Omental fat pad (tissue), 4 donors: ENCODE data around the gene DUSP5. TPM values are rescaled to one million over a fixed set of nuclear protein-coding genes. Genes with fewer than 3 reads are reported as not detected.
A peak's percentile ranks its signal among the peaks of the same experiment; 100 is the strongest.

Experiments used
- ATAC-seq: fragments of 150-250 bp; one replicate; pipeline ENCODE4 v1.9.1; 2016; ENCODE audit warnings: mild to moderate bottlenecking, moderate library complexity; ENCODE audit not compliant: low FRiP score
- DNase-seq: peaks from one replicate; pipeline ENCODE4 v3.0.0-alpha.2; 2019; ENCODE audit warnings: low spot score
- total RNA-seq, 4 donors: library from RNA; depleted of rRNA; stranded (reverse); fragments of >200 nt; gene quantifications; one replicate each; pipeline ENCODE4 v1.1.0, GENCODE V29; 2016
- TF ChIP-seq, protein P1 (sequence below), 3 donors: fragments of 450-650 bp; IDR thresholded peaks; one replicate each; pipeline ENCODE4 v1.5.1; 2016 to 2017; ENCODE audit warnings: antibody characterized with exemption in 3 of 3, mild to moderate bottlenecking in 3 of 3, moderate library complexity in 2 of 3

The DUSP5 gene
- total RNA-seq, 4 donors from 2014 or later = 9.2 to 71.4 (median 41.4) TPM

DNA sequence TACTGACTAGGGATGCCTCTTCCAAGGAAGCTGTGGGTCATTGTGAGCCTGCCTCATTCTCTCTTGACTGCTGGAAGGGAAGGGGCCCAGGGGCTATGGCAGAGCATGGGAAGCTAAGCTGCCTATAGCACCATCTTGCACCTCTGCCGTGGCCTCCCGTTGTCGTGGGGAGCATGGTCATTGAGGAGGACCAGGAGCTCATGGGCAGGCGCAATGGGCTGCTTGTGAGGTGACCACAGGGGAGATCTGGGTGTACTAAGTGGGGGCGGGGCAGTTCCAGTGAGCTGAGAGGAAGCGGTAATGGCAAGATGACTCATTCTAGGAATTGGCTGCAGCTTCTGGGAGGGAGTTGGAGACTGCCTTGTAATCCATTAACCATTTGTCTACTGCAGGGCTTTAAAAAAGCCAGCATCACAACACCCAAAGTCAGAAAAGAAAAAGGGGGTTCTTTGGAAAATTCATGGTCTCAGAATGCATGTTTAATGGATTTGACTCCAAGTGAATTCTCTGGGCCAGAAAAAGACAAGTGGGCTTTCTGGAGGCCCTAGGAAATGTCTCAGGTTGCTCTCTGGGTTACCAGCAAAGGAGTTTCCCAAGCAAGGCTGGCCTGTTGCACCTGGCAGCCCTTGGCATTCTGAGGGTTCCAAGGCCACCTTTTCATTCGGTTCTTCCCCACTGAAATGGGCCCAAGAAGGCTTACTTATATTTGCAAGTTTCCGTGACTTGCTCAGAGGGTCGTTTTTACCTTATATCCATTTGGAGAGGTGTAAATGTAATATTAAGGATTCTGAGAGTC is 3.6 kb downstream of the DUSP5 start:
- ATAC-seq (peak; percentile 35), DNase-seq (peak; percentile 91)
- TF ChIP-seq, protein P1, sequence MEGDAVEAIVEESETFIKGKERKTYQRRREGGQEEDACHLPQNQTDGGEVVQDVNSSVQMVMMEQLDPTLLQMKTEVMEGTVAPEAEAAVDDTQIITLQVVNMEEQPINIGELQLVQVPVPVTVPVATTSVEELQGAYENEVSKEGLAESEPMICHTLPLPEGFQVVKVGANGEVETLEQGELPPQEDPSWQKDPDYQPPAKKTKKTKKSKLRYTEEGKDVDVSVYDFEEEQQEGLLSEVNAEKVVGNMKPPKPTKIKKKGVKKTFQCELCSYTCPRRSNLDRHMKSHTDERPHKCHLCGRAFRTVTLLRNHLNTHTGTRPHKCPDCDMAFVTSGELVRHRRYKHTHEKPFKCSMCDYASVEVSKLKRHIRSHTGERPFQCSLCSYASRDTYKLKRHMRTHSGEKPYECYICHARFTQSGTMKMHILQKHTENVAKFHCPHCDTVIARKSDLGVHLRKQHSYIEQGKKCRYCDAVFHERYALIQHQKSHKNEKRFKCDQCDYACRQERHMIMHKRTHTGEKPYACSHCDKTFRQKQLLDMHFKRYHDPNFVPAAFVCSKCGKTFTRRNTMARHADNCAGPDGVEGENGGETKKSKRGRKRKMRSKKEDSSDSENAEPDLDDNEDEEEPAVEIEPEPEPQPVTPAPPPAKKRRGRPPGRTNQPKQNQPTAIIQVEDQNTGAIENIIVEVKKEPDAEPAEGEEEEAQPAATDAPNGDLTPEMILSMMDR (IDR thresholded peaks at IDR 0.05) = no peak

DNA sequence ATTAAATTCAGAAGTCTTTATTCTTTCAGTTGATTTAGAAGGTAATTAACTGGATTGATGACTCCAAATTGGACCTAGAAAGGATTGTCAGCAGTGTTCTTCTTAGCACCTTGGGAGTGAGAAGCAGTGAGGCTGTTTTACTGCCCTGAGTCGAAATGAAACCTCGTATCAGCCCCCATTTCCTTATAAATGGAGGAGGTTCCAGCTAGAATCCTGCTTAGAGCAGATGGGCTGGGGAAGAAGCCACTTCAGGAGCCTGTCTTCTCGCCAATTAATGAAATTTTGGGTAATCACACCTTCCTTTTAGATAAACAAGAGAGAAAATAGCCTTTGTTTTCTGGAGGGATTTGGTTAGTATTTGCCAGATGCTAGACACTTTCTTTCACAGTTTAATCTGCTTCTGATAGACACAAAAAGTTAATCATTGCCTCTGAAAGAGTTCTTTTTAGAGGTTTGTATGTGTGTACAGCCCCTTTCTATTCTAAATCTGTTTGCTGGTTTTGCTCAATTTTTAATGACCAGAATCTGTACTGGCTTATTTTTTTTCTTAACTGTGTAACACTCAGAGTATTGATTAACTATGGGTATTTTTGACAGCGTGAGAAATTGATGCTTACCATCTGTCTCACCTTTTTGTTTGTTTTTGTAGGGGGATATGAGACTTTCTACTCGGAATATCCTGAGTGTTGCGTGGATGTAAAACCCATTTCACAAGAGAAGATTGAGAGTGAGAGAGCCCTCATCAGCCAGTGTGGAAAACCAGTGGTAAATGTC is 4.6 kb downstream of the DUSP5 start:
- DNase-seq (no peak), ATAC-seq (no peak)
- TF ChIP-seq, protein P1 (IDR thresholded peaks at IDR 0.05) = no peak

DNA sequence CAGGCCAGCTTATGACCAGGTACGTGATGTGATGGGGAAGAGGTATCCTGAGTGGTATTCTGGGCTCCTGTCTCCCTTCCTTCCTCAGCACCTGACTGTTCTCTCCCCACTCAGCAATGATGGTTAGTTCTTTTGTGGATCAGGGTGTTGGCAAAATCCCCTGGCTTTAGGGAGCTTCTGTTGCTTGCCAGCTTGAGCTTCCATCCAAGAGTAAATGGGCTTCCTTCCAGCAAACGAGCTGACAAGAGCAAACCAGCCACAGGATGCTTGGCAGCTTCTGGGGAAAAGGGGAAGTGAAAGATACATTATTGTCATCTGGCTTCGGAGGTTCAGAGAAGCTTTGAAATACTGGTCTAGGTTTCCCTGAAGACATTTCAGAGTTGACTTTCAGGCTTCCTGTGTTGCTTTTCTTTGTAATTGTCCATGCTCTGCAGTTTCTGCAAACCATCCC is 5.2 kb downstream of the DUSP5 start:
- no peak for DNase-seq
- TF ChIP-seq, protein P1 (IDR thresholded peaks at IDR 0.05) = no peak
- no peak for ATAC-seq

DNA sequence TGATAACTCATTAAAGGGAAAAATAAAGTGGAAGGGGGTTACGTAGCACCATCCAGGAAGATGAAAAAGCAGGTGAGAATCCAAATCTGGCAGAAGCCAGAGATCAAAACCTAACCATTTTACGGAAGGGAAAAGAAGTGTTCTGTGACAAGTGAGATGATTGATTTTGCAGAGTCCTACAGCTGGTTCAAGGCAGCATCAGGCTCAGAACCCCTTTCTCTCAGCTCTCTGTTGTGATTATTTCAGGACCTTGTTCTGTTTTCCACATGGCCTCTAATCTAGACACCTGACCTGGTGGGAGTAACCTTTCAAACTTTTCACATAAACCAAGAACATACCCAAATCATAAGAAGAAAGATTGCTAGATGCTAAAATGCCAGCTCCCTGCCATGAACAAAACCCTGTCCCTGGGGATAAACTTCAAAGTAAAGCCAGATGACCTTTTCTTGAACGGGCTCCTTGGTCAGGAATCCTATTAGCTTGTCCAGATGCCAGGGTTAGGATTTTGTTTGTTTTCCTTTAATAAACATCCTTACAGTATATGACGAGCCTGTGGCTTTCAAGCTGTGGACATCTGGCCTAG is 5.9 kb downstream of the DUSP5 start:
- ATAC-seq (no peak), DNase-seq (no peak)
- TF ChIP-seq, protein P1 (IDR thresholded peaks at IDR 0.05) = no peak

DNA sequence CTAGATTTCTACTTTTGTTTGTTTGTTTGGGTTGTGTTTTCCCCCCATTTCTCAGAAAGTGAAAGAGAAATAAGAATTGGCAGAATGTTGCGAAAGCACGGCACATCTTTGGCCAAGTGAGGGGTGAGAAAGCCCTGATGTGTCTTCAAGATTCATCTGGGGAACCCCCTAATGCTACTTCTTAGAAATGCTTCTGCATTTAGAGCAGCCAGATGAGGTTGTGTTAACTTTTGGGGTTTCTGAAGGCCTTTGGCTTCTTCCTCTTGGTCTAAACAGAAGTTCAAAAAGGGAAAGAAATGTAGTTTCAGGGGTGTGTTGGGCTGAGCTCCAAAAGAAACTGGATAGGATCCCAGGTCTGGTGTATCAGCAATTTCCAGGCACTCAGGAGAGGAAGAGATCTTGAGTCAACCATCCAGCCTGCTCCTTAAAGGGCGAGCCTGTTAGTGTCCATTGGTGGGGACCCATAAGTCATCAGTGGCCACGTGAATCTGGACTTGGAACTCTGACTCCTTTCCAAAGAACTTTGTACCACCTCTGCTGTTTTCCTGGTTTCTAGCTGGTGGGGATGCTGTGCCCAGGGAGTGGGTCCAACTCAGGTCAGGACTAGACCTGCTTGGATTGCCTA is 6.5 kb downstream of the DUSP5 start:
- DNase-seq = no peak
- ATAC-seq = peak; percentile 73
- TF ChIP-seq, protein P1 (IDR thresholded peaks at IDR 0.05) = no peak

DNA sequence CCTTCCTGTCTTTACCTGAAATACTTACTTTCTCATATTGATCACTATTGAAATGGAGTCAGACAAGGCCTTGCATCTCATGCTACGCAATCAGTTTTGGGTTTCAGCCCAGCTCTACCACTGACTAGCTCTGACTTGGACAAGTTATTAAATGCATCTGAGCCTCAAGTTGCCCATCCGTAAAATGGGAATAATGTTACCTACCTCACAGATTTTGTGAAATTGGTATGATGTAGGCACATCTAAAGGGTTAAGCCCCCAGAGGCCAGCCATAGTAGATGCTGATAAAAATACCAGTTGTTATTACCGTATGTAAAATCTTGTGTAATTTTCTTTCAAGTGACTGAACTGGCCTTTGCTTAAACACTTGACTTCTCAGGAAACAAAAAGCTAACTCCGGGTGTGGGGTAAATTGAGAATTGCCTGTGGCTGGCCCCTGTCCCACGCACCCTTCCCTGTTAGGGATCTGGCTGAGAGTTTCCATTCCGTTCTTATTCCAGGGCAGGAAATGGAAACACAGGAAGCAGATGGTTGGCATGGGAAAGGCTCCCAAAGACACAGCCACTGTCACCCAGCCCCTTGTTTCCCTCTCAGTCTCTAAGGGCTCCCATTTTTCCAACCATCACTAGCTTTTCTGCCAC is 7.5 kb downstream of the DUSP5 start:
- no peak for DNase-seq
- TF ChIP-seq, protein P1 (IDR thresholded peaks at IDR 0.05) = no peak
- no peak for ATAC-seq
